ENCODE measurements around the gene TRAPPC14.

DNA sequence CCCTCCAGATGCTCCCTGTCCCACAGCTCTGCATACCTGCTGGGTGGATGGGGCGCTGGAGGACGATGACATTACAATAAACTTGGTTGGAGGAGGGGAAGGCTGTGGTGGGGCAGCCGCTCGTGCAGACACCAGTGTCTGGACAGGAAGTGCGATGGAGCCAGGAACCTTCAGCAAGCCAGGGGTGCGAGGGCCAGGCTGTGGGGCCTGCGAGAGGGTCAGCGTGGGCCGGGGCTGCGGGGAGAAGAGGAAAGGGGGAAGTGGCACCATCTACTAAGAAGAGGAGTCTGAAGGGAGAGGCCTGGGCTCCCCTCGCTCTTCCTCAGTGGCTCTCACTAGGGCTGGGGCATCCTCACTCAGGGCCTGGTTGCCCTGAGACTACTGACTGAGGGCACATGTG, 50.6 kb downstream of the TRAPPC14 start:
- TF ChIP-seq YY1 (IDR thresholded peaks at IDR 0.05; ENCODE audit: insufficient read depth, insufficient read length) (no peak), ZNF274 (IDR thresholded peaks at IDR 0.05; ENCODE audit: low read depth, low read length) (no peak), SUZ12 (IDR thresholded peaks at IDR 0.05; ENCODE audit: extremely low read depth, insufficient read depth, insufficient read length) (no peak)
